Fibroblast of the aortic adventitia (primary cell): ENCODE measurements around the gene SBK2. TPM values are rescaled to one million over a fixed set of nuclear protein-coding genes. Genes with fewer than 3 reads are reported as not detected.

Experiments used
- DNase-seq: peaks from one replicate; pipeline ENCODE4 v3.0.0-alpha.2; 2010; ENCODE audit warnings: low read depth
- H3K4me3 ChIP-seq: 2 replicates; pipeline ENCODE4 v1.5.1; 2011; ENCODE audit warnings: low read depth, mild to moderate bottlenecking, control low read depth, low read length, moderate library complexity
- total RNA-seq: library from RNA; depleted of rRNA; stranded (reverse); fragments of >200 nt; gene quantifications from 2 replicates; pipeline ENCODE4 v1.2.3, GENCODE V29; 2012; ENCODE audit warnings: low replicate concordance
- TF ChIP-seq, protein P1 (sequence below): IDR thresholded peaks from 2 replicates; pipeline ENCODE4 v1.5.1; 2011; ENCODE audit warnings: mild to moderate bottlenecking, low read length, control low read depth, inconsistent platforms; ENCODE audit not compliant: insufficient read depth

Gene SBK2
- total RNA-seq, 1 donor: not detected

DNA sequence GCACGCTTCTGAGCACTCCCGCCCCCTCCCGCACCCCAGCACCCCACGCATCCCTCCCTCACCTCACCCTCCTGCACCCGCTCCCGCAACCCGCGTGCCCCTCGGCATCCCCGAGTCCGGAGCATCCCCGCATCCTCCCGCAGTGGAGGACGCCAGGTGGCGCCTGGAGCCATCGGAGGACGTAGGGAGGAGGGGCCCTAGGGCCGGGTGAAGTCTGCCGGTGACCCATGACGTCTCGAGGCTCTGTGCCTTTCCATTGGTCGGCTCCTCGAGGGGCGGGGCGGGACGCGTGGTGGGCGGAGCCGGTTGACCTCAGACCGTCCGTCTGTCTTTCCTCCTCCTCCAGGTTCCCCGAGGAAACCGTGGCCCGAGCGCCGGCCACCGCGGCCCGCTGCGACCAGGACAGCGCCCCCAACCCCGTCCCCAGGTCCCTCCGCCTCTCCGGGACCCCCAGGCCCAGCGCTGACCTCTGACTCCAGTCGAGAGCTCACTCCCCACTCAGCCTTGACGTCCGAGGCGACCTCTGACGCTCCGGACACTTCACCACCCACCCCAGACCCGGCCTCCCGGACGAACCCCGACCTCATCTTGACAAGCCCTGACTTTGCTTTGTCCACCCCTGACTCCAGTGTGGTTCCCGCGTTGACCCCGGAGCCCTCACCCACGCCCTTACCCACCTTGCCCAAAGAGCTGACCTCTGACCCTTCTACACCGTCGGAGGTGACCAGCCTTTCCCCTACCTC lies 19.9 kb downstream of the SBK2 start:
- TF ChIP-seq, protein P1, sequence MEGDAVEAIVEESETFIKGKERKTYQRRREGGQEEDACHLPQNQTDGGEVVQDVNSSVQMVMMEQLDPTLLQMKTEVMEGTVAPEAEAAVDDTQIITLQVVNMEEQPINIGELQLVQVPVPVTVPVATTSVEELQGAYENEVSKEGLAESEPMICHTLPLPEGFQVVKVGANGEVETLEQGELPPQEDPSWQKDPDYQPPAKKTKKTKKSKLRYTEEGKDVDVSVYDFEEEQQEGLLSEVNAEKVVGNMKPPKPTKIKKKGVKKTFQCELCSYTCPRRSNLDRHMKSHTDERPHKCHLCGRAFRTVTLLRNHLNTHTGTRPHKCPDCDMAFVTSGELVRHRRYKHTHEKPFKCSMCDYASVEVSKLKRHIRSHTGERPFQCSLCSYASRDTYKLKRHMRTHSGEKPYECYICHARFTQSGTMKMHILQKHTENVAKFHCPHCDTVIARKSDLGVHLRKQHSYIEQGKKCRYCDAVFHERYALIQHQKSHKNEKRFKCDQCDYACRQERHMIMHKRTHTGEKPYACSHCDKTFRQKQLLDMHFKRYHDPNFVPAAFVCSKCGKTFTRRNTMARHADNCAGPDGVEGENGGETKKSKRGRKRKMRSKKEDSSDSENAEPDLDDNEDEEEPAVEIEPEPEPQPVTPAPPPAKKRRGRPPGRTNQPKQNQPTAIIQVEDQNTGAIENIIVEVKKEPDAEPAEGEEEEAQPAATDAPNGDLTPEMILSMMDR: peak; percentile 93
- DNase-seq: peak; percentile 92
- H3K4me3 ChIP-seq: peak overlapping the region; percentile 49

DNA sequence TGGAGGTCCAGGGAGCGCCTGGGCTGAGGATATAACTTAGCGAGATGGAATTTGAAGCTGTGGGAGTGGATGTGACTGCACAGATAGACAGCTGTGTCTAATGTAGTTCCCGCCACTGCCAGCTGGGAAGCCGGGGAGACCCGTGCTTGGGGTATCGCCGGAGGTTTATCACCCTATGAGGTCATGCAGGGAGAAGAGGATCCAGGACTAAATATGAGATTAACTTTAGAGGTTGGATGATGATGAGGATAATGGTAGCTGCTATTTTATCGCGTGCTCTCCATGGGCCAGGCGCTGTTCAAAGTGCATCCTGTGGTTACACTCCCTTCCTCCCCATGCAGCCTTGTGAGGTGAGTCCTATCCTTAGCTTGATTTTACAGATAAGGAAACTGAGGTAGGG lies 28.8 kb downstream of the SBK2 start:
- no peak overlapping the region for H3K4me3 ChIP-seq
- DNase-seq: no peak

DNA sequence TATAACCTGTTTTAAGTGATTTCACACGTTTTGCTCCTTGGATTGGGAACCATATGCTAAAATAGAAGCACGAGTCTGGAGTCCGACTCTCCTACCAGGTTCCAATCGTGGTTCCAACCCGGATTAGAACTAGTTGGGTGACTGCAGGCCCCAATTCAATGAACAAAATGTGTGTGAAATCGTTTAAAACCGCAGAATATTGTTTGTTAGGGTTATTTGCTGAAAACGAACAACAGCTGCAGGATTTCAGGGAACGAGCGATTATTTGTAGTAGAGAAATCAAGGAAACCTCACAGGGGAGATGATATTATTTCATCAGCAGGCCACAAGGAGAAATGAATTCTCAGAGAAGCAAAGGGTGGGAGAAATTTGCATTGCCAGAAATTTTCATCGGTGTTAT lies 32.0 kb downstream of the SBK2 start:
- H3K4me3 ChIP-seq: no peak overlapping the region
- TF ChIP-seq, protein P1: no peak
- no peak for DNase-seq

More for the DNA sequence above, 28.8 kb downstream of the SBK2 start:
- TF ChIP-seq, protein P1: no peak

DNA sequence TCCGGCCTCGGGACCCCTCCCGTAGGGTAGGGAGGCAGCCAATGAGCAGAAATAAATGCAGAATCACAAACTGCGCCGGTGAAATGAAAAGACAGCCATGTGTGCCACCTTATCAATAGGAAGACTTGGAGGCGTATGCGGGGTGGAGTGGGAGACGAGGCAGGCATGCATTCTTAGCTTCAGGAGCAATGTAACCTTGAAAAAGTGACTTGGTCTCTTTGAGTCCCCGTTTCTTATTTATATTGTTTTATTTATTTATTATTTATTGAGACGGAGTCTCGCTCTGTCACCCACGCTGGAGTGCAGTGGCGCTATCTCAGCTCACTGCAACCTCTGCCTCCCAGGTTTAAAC lies 32.7 kb downstream of the SBK2 start:
- H3K4me3 ChIP-seq: no peak overlapping the region
- no peak for DNase-seq
- TF ChIP-seq, protein P1: no peak

DNA sequence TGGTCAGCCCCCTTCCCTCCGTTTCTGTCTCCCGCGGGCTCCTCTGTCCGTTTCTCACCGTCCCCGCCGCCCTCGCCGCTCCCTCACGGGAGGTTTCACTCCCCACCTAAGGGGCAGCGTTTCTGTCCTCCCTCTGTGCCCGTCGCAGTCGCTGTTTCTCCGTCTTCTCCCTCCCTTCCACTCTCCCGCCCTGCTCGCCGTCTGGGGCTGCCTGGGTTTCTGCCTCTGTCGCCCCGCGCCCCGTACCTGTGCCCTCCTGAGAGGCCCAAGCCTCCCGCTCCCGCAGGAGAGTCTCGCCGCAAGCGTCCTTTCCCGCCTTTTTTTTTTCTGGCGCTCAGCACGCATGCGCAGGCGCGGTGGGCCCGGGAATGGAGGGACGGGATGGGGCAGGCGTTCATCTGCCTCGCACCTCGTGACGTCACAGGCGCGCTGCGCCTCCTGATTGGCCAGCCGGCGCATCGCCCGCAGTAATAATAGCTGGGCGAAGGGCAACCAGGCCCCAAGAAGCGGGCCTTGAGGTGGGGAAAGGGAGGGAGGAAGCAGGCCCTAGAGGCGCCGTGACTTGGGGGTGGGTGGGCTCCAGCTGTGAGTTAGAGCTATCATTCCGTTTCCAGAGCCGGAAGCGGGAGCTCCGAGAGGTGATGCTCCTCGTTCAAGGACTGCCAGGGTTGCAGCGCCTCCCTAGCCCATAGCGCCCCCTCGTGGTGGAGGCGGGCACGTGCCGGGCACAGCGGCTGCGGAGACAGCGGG lies 33.3 kb downstream of the SBK2 start:
- TF ChIP-seq, protein P1: peak; percentile 98
- peak; percentile 90 for DNase-seq

DNA sequence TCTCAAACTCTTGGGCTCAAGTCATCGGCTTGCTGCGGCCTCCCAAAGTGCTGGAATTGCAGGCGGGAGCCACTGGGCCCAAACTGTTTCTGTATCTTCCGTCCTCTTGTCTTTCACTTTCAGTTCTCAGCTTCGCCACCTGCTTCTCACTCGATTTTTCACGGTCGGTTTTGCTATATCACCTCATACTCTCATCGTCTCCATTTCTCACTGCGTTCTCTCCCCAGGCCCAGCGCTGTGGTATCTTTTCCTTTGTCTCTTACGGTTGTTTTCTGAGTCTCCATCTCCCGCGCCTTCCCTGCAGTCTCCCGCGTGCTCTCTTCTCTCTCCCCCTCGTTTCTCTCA lies 33.8 kb downstream of the SBK2 start:
- TF ChIP-seq, protein P1: no peak
- no peak overlapping the region for H3K4me3 ChIP-seq
- no peak for DNase-seq

More for the DNA sequence above, 33.3 kb downstream of the SBK2 start:
- H3K4me3 ChIP-seq: peak overlapping the region; percentile 67
